ENCODE data around the gene SCGB1D1.

- no peak for TF ChIP-seq POLR2A (IDR thresholded peaks at IDR 0.05; ENCODE audit: low read length)
- no peak for TF ChIP-seq GATA1 (IDR thresholded peaks at IDR 0.05; ENCODE audit: low read depth, low read length)
Observed at GRCh38 chr11:62186195-62186594, 3.8 kb upstream of the SCGB1D1 start.

Measured in erythroblast (primary cell).